CD4-positive, alpha-beta T cell treated with Interleukin-4 for 4 hours (primary cell): Measurements from ENCODE around the gene NUBPL.
A peak's percentile ranks its signal among the peaks of the same experiment; 100 is the strongest.

Experiments
- DNase-seq: peaks from one replicate; pipeline ENCODE4 v3.0.0-alpha.2; 2020

NUBPL gene, protein sequence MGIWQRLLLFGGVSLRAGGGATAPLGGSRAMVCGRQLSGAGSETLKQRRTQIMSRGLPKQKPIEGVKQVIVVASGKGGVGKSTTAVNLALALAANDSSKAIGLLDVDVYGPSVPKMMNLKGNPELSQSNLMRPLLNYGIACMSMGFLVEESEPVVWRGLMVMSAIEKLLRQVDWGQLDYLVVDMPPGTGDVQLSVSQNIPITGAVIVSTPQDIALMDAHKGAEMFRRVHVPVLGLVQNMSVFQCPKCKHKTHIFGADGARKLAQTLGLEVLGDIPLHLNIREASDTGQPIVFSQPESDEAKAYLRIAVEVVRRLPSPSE

DNA sequence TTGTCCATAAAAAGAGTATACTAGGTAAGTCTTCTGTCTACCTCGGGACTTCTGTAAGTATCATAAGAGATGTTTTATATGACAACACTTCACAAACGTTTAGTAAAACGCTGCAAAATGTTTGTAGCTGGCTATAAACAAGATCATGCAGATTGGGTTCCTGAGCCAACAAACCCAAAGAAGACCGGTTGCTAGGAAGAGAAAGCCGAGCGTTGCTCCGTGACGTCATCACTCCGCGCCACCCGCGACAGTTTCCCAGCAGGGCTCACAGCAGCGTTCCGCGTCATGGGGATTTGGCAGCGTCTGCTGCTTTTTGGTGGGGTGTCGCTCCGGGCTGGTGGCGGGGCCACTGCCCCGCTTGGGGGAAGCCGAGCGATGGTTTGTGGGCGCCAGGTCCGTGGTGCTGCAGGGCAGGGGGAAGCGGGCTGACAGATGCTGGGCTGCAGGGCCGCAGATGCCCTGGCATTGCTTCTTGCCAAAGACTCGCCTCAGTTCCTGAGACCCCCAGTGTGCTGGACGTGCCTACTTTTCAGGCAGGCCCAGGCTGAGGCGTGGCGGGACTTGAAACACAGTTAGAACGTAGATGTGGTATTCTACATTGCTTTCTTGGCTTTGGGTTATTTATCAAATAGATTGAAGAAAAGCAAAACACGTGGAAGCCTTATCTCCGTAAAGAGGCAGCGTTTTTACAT is at the start of gene NUBPL:
TSS of gene NUBPL (plus strand) at position 250 of the 692 bp plus-strand sequence. CDS start at position 286, 36 bp downstream.
- DNase-seq = peak; percentile 97

DNA sequence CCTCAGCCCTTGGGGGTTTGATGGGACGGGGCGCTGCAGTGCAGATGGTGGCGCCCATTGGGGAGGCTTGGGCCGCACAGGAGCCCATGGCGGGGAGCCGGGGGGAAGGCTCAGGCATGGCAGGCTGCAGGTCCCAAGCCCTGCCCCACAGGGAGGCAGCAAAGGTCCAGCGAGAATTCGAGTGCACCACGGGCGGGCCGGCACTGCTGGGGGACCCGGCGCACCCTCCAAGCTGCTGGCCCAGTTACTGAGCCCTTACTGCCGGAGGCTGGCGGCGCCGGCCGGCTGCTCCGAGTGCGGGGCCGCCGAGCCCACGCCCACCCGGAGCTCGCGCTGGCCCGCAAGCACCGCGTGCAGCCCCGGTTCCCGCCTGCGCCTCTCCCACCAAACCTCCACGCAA is 34.1 kb upstream of the NUBPL start:
- DNase-seq = no peak

DNA sequence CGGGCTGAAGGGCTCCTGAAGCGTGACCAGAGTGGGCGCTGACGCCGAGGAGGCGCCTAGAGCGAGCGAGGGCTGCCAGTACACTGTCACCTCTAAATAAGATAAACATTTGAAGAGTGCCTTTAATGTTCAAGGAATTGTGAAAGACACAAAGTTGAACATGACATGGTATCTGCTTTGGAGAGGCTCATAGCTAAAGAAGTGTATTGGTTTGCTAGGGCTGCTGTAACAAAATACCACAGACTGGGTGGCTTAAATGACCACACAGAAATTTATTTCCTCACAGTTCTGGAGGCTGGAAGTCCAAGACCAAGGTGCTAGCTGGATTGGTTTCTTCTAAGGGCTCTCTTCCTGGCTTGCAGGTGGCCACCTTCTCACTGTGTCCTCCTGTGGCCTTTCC is 33.7 kb upstream of the NUBPL start:
- no peak for DNase-seq

DNA sequence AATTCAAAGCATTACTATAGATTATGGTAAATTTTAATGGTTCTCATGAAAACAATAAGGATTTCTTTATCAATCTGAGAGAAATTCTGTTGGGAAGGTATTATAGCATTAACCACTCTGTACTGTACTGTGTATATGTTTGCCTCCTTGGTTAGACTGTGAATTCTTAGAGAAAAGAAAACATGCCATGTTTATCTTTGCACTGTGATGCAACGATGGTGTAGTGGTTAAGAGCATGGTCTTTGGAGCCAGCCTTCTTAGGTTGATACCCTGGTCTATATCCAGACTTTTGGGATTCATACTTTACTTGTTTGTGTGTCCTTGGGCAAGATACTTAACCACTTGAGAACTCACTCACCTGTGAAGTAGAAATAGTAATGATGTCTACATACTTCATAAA is 32.2 kb upstream of the NUBPL start:
- DNase-seq = no peak

DNA sequence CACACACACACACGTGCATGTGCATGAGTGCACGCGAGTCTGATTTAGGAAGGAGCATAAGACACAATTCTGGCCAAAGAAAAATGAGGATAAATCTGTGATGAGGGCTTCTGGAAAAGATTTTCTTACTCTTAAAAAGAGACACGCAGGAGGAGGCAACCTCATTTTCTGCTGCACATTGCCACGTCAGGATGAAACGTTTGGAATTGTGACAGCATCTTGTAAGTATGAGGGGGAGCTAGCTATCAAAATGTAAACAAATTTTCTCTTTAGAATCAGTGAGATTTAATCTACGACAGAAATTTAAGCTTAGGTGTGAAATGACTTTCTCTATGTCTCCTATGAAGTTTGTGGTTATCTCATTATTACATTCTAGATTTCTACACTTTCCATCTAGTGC is 31.1 kb upstream of the NUBPL start:
- no peak for DNase-seq

DNA sequence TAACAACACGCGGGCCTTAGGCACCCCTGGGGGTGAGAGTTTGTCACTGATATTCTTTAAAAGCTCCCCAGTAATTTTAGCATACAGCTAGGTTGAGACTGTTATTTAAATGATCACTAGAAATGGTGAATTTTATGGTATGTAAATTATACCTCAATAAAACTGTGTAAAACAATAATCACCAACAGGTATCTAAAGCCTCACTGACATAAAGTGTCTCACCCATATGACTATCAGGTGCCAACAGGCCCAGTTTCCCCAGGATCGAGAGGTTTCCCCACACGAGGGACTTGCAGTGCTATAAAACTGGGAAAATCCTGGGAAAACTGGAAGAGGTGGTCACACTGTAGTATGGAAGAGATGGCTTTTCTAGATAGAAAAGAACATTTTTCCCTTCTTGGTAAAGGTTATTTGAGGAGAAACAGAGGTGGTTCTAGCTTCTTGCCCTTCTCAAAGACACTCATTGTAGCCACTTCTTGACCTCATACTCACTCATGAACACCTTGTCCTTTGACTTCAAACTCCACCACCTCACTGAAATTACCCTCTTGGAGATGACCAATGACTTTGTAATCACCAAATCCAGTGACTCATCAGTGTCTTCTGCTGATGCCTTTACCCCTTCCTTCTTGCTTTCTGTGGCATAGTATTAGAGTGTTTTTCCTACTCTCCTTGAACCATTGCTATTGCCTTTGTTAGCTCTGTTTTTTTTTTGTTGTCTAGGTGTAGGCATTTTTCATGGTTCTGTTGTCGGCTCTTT is 24.8 kb upstream of the NUBPL start:
- no peak for DNase-seq

DNA sequence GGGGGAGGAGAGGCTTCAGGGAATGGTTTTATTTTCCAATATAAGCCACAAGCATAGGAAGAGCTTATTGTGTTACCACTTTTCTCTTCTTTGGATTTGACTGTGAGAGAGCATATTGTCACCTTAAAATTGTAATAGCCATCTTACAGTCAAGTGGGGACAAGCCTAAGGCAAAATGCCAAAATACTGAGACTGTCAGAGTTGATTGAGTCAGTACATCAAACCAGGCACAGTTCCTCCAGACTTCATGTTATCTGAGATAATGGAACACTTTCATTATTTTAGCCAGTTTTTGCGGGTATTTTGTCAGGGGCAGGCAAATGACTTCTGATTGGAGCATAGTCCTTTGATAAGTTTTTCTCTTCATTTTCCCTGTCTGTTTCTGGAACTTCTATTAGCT is 19.5 kb upstream of the NUBPL start:
- DNase-seq = no peak

DNA sequence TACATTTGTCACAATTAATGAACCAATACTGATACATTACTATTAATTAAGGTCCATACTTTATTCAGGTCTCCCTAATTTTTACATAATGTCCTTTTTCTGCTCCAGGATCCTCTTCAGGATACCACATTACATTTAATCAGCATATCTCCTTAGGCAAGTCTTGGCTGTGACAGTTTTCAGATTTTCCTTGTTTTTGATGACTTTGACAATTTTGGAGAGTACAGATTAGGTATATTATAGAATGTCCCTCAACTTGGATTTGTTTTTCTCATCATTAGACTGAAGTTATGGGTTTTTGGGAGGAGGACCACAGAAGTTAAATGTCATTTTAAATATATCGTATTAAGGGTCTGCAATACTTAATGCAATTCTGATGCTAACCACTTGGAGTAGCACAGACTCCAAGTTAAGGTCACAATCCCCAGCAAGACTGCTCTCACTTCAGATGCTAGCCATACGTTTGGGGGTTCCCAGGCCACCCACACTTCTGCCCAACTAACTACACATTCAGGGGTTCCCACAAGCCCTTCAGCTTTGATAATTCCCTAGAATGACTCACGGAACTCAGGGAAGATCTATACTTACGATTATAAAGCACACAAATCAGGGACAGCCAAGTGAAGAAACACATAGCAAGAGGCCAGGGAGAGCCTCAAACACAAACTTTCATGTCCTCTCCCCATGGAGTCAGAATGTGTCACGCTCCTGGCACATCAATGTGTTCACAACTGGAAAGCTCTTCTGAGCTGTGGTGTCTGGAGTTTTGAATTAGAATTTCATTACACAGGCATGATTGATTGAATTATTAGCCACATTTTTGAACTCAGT is 17.0 kb upstream of the NUBPL start:
- DNase-seq = no peak

DNA sequence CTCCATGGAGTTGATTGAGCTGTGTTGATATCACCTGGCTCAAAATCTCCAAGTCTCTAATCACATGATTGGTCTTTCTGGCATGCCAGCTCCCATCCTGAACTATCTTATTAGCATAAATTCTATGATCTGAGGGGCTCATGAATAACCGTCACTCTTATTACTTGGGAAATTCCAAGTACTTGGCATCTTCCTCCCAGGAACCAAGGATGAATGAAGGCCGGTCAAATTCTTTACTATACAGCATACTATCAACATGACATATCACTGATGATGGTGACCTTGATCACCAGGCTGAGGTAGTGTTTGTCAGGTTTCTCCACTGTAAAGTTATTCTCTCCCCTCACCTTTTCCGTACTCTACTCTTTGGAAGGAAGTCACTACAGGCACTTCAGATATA is 16.4 kb upstream of the NUBPL start:
- no peak for DNase-seq

DNA sequence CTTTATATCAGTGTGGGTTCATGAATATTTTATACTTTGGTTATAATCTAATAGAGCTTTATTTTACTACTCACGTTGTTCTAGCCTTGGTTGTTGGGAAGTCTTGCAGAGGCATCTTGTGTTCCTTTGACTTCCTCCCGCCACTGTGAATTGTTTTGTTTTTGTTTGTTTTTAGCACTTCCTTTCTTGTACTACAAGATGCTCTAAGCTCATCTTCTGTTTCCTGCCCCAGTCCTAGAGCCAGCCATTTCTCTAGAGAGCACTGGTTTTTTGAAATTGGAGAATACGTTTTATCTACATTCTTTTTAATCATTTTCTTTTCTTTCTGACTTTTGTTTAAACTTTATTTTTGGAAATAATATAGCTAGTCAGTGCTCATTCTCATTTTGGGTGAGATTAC is 15.9 kb upstream of the NUBPL start:
- DNase-seq = no peak

DNA sequence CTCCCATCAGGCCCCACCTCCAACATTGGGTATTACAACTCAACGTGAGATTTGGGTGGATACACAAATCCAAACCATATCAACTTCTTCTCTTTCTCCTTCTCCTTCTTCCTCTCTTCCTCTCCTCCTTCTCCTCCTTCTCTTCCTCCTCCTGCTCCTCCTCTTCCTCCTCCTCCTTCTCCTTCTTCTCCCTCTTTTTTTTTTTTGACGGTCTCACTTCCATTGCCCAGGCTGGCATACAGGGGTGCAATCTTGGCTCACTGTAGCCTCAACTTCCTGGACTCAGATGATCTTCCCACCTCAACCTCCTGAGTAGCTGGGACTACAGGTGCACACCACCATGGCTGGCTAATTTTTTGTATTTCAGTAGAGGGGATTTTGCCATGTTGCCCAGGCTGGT is 11.4 kb upstream of the NUBPL start:
- no peak for DNase-seq

DNA sequence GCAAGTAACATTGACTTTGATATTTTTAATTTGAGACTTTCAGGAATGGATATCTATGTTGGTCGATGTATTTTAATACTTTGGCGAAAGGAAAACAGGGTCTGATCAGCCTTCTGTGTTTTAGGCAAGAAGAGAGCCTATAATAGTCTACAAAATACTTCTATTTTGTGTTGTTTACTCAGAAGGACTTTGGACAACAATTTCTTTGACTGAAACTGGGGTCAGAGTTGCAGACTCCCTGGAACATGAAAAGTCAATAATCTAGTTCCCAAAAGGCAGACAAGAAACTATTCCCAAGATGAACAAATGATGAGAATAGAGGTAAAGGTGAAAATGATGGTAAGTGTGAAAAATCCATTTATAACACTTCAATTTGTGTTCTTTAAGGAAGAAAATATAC is 10.6 kb upstream of the NUBPL start:
- no peak for DNase-seq

DNA sequence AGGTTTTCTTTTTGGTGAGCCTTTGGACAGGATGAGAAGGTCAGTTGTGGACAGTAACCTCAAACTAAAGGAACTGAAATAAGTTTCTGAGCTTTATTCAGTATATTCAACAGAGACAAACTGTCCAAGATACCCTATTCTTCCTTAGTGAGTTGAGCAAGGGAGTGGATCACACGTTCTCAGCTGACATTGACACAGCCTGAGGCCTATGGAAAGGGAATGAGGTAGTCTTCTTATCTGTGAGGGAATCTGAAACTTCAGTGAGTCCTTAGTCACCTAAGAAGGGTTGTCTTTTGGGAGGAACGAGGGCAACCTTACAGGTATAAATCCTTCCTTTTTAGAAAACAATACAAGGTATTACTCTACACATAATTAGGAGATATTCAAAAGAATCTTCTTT is 5.0 kb upstream of the NUBPL start:
- DNase-seq = no peak

DNA sequence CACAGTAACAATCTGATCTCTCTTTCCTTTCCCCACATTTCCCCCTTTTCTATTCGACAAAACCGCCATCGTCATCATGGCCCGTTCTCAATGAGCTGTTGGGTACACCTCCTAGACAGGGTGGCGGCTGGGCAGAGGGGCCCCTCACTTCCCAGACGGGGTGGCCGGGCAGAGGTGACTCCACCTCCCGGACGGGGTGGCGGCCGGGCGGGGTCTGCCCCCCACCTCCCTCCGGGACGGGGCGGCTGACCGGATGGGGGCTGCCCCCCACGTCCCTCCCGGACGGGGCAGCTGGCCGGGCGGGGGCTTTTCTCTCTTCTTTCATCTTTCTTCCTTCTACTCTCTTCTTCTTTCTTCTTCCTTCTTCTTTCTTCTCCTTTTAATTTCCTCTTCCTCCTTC is 1.3 kb upstream of the NUBPL start:
- no peak for DNase-seq

DNA sequence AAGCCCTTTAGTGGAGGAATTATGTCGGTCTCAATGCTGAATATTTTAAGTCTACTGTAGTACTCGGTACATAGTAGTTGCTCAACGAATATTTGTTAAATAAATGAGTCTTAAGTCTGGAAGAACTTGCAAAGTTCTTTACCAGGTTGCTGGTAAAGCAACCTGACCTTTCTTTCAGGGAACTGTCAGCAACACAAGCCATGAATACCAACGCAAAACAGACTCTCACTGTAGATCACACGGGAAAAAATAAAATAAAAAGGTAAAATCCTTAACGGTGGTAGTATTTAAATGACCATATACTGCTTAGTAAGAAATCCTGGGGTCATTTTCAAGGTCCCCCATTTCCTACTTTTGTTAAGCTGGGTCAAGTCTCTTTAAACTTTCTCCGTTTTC is 447 bp upstream of the NUBPL start:
- DNase-seq = no peak

DNA sequence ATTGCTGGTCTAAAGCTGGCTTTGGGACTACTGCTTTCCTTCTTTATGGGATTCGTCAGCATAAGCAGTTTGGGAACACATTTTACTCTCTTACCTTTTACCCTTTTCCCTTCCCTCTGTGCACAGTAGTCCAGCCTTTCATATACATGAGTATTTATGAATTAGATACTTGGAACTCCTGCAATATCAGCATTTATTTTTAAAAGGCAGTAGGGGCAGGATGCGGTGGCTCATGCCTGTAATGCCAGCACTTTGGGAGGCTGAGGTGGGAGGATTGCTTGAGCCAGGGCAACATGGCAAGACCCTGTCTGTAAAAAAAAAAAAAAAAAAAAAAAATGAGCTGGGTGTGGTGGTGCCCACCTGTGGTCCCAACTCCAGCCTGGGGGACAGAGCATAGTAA is 3.0 kb downstream of the NUBPL start:
- no peak for DNase-seq

DNA sequence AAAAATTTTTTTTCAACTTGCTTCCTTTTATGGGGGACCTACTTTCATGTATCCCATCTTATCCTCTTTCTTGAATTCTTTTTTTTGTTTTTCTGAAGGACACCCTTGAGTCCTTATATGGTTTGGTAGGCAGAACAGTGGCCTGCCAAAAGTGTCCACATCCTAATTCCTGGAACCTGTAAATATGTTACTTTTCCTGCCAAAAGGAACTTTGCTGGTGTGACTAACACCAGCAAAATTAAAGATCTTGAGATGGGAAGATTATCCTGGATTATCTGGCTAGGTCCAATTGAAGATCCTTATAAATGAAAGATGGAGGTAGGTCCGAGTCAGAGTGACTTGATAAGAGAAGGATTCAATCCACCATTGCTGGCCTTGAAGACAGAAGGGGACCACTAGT is 5.3 kb downstream of the NUBPL start:
- DNase-seq = no peak

DNA sequence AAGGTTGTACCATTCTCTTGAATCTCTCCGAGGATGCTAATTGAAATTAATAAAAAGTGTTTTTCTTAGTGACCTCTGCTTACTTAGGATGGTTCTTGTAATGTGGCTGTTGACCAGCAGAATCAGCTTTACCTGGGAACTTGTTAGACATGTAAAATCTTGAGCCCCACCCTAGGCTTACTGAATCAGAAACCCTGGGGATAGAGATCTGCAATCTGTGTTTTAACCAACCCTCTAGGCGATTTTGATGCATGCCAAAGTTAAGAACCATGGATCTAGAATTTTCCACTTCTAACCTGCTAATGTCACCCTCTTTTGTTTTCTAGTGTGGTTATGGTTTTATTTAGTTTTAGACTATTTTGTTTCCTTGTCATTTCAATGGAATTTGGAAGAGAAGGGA is 6.5 kb downstream of the NUBPL start:
- no peak for DNase-seq

DNA sequence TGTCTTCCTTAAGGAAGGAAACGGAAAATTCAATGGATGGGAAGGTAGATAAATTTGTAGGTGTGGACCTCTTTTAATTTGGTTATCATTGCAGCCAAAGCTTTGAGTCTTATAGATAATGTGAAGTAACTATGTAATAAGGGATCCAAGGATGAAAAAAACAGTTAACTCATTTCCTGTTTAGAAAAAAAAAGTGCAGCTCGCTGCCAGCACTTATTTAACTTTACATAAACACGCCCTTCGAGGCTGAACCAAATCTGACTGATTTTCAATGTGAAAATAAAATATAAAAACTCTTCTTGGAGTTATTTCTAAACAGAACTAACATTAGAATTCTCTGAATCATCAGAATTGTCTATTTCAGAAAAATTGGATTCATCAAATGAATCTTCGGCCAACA is 7.0 kb downstream of the NUBPL start:
- DNase-seq = no peak

DNA sequence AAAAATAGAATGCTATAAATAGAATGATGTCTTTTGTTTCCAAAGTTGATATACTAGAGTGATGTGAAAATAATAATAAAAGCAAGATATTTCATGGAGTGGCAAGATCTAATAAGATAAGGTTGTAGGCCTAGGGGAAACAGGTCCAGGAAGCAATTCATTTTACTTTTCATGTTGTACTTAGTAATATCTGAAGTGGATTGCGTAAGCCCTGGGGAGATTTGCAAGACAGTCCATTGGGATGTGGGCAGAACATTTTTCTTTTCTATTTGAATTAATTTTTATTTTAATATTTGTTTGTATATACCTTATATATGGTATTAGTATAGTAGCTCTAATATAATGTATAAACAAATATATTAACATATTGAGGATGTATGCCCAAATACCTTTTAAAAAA is 7.5 kb downstream of the NUBPL start:
- DNase-seq = no peak

DNA sequence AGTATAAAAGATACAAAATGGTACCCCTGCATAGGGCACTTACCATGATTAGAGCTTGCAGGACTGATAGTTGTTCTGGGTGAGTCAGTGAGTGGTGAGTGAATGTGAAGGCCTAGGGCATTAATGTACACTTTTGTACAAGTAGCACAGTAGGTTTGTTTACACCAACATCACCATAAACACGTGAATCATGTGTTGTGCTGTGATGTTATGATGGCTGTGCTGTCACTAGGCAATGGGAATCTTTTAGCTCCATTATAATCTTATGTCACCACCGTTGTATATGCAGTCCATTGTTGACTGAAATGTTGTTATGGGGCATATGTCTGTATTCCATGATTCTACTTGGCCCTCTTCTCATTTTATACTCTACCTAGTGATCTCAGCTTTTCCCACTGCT is 11.8 kb downstream of the NUBPL start:
- DNase-seq = no peak

DNA sequence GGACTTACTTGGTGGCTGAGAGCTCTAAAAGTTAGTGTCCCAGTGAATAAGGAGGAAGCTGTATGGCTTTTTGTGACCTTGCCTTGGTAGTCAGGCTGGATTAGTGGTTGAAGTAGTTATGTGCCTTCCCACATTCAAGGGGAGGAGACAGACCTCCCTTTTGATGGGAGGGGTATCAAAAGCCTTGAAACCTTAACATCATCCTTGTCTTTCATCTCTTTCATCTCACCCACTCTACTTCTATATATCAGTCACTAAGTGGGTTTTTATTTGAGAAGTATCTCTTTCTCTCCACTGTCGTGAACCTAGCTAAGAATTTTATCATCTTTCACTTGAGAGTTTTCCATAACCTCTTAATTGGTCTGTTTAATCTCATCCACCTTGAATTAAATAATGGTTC is 15.7 kb downstream of the NUBPL start:
- DNase-seq = no peak

DNA sequence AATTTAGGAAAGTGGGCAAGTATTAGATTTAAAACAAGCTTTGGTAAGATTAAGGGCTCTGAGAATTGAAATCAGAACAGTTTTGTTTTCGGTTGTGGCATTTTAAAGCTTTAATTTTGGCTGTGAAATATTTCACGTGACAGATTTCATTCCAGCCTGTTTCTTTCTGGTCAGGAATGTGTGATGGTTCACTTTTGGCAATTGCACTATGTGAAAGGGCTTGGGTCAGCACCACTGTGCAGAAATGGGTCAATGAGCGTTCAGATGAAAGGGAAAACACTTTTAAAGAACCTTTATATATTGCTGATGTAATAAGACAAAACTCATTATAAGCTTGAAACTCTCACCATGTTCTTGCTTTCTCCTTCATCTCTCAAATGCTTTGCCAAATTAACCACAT is 17.1 kb downstream of the NUBPL start:
- DNase-seq = no peak
